ENCODE measurements around the gene RB1.
"Not testable (repeated sequence)": the region's sequence is repeated elsewhere in the genome, so short reads cannot be mapped to it uniquely, and the experiment has no call there.

Gene RB1

GRCh38 chr13:48424212-48424611 lies 120.7 kb downstream of the RB1 start:
- CTCF ChIA-PET: no interaction called here
- POLR2A ChIA-PET: no interaction called here
- no peak for DNase-seq (ENCODE audit: low read depth, low spot score)
- TF ChIP-seq, protein P1, sequence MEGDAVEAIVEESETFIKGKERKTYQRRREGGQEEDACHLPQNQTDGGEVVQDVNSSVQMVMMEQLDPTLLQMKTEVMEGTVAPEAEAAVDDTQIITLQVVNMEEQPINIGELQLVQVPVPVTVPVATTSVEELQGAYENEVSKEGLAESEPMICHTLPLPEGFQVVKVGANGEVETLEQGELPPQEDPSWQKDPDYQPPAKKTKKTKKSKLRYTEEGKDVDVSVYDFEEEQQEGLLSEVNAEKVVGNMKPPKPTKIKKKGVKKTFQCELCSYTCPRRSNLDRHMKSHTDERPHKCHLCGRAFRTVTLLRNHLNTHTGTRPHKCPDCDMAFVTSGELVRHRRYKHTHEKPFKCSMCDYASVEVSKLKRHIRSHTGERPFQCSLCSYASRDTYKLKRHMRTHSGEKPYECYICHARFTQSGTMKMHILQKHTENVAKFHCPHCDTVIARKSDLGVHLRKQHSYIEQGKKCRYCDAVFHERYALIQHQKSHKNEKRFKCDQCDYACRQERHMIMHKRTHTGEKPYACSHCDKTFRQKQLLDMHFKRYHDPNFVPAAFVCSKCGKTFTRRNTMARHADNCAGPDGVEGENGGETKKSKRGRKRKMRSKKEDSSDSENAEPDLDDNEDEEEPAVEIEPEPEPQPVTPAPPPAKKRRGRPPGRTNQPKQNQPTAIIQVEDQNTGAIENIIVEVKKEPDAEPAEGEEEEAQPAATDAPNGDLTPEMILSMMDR (IDR thresholded peaks at IDR 0.05; ENCODE audit: insufficient read depth, low read length, missing control alignments): no peak
- H3K4me3 ChIP-seq (ENCODE audit: low read depth, low read length): no peak overlapping the region

DNA sequence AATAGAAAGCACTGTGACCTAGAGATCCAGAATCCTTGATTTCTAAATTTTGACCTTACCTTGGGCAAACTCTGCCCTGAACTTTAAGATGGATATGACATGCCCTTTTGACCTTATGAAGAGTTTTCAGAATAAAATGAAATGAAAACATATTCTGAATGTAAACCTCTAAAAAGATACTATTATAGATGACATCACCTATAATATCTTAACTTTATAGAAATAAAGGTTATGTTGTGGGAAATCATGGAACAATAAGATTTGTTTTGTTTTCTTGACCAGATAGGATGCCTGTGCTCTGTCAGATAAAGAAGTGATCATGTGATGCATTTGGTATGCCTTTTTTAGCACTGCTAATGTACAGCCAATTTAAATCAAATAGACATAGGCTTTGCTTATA lies 122.5 kb downstream of the RB1 start:
- ChIA-PET POLR2A (no interaction called here), CTCF (interaction anchor here (1.2 kb wide), 1 partner anchor 23 kb away, joined by 3 read pairs; no protein-coding TSS in a partner anchor)
- DNase-seq (ENCODE audit: low read depth, low spot score): no peak
- no peak overlapping the region for H3K4me3 ChIP-seq (ENCODE audit: low read depth, low read length)
- TF ChIP-seq, protein P1 (IDR thresholded peaks at IDR 0.05; ENCODE audit: insufficient read depth, low read length, missing control alignments): no peak

DNA sequence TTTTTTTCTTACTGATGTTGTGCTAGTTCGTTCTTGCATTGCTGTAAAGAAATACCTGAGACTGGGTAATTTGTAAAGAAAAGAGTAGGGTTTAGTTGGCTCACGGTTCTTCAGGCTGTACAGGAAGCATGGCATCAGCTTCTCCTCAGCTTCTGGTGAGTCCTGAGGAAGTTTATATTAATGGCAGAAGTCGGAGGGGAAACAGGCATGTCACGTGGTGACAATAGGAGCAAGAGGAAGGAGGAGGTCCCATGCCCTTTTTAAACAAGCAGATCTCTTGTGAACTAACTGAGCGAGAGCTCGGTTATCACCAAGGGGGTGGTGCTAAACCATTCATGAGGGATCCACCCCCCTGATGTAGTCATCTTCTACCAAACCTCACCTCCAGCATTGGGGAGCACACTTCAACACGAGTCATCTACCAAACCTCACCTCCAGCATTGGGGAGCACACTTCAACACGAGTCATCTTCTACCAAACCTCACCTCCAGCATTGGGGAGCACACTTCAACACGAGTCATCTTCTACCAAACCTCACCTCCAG lies 123.3 kb downstream of the RB1 start:
- POLR2A ChIA-PET; DNase-seq (ENCODE audit: low read depth, low spot score); H3K4me3 ChIP-seq (ENCODE audit: low read depth, low read length): not testable (repeated sequence)
- CTCF ChIA-PET: interaction anchor here (0.6 to 1.2 kb wide), 2 partner anchors 23 to 1616 kb away, joined by 3 read pairs; no protein-coding TSS in a partner anchor

DNA sequence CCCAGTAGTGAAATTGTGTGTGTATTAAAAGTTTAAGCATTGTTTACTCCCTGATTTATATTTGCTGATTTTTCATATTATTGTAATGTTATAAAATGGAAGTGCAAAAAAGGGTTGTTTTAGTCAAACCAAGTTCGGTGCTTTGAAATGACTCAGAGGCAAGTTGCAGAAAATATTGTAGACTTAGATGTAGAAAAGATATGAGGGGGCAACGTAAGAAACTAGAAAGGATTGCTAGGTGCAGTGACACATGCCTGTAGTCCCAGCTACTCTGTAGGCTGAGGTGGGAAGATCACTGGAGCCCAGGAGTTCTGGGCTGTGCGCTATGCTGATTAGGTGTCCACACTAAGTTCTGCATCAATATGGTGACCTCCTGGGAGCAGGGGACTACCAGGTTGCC lies 125.5 kb downstream of the RB1 start:
- no peak for DNase-seq (ENCODE audit: low read depth, low spot score)
- H3K4me3 ChIP-seq (ENCODE audit: low read depth, low read length): no peak overlapping the region
- POLR2A ChIA-PET: no interaction called here
- TF ChIP-seq, protein P1 (IDR thresholded peaks at IDR 0.05; ENCODE audit: insufficient read depth, low read length, missing control alignments): no peak
- CTCF ChIA-PET: no interaction called here

DNA sequence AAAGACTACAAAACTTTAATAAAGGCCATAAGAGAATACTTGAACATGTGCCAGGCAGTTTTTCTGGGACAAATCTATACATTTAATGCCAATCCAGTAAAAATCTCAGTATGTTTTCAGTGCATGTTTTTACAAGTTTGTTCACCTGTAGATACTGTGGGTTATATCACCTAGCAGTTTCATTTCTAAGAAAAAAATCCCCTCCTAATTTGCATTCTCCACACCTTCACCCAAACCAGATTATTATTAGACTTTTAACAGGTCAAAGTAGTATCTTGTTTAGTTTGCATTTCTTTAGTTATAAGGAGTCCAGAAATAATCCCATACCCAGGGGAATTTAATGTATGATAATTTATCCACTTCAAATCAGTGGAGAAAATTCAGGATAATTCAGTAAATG lies 126.3 kb downstream of the RB1 start:
- no peak for DNase-seq (ENCODE audit: low read depth, low spot score)
- H3K4me3 ChIP-seq (ENCODE audit: low read depth, low read length): no peak overlapping the region
- TF ChIP-seq, protein P1 (IDR thresholded peaks at IDR 0.05; ENCODE audit: insufficient read depth, low read length, missing control alignments): no peak
- POLR2A ChIA-PET: no interaction called here
- CTCF ChIA-PET: no interaction called here

- no peak overlapping the region for H3K4me3 ChIP-seq (ENCODE audit: low read depth, low read length)
- POLR2A ChIA-PET: interaction anchor here (0.5 kb wide), 1 partner anchor 12 kb away, joined by 4 read pairs; no protein-coding TSS in a partner anchor
- DNase-seq (ENCODE audit: low read depth, low spot score): no peak
- TF ChIP-seq, protein P1 (IDR thresholded peaks at IDR 0.05; ENCODE audit: insufficient read depth, low read length, missing control alignments): no peak
- CTCF ChIA-PET: no interaction called here
Measured at GRCh38 chr13:48431431-48431830, 127.9 kb downstream of the RB1 start.

DNA sequence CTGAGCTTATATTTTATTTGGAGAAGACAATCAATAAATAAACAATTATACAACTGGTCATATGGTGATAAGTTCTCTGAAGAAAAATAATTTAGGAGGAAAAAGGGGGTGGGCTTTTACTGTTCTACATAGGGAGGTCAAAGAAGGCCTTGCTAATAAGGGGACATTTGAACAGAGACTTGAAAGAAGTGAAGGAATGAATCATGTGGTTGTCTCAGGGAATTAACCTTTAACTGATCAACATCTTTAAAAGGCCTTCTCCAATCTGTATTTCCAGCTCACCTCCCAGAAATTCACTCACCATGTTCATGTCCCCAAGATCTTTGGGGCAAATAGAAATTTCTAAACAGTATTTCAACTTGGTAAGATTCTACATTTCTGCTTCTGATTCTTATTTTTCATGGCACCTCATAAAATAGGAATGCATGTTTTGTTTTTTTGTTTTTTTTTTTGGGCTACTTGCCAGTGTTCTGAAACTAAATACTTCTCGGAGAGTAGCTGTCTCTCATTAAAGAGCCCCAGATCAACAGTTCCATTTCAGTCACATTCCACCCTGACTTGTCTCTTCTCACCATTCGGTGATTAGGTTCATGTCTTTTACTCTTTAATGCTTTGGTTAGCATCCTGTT lies 128.6 kb downstream of the RB1 start:
- no peak for DNase-seq (ENCODE audit: low read depth, low spot score)
- H3K4me3 ChIP-seq (ENCODE audit: low read depth, low read length): no peak overlapping the region
- ChIA-PET POLR2A (interaction anchor here (0.6 kb wide), 1 partner anchor 10 kb away, joined by 3 read pairs; no protein-coding TSS in a partner anchor), CTCF (interaction anchor here (0.8 kb wide), 1 partner anchor 16 kb away, joined by 3 read pairs; no protein-coding TSS in a partner anchor)
- TF ChIP-seq, protein P1 (IDR thresholded peaks at IDR 0.05; ENCODE audit: insufficient read depth, low read length, missing control alignments): no peak
